ENCODE measurements around the gene FER.
"Not testable (repeated sequence)": the region's sequence is repeated elsewhere in the genome, so short reads cannot be mapped to it uniquely, and the experiment has no call there.

The FER gene

GRCh38 chr5:108881133-108881532 is 133.4 kb downstream of the FER start:
- DNase-seq (ENCODE audit: low read depth): no peak

- no peak for DNase-seq (ENCODE audit: low read depth)
These were observed 137.0 kb downstream of the FER start for GRCh38 chr5:108884736-108885135.

- no peak for DNase-seq (ENCODE audit: low read depth)
These were observed 150.6 kb downstream of the FER start for GRCh38 chr5:108898257-108898656.

GRCh38 chr5:108898707-108899106 is 151.0 kb downstream of the FER start:
- DNase-seq (ENCODE audit: low read depth): no peak

GRCh38 chr5:108899244-108899643 is 151.5 kb downstream of the FER start:
- not testable (repeated sequence) for DNase-seq (ENCODE audit: low read depth)

GRCh38 chr5:108900668-108901067 is 153.0 kb downstream of the FER start:
- DNase-seq (ENCODE audit: low read depth): no peak

- DNase-seq (ENCODE audit: low read depth): no peak
These were observed 158.1 kb downstream of the FER start for GRCh38 chr5:108905805-108906204.

GRCh38 chr5:108910627-108911026 is 162.9 kb downstream of the FER start:
- no peak for DNase-seq (ENCODE audit: low read depth)

GRCh38 chr5:108911055-108911454 is 163.4 kb downstream of the FER start:
- DNase-seq (ENCODE audit: low read depth): no peak

- no peak for DNase-seq (ENCODE audit: low read depth)
These were observed 169.9 kb downstream of the FER start for GRCh38 chr5:108917596-108917995.

- no peak for DNase-seq (ENCODE audit: low read depth)
These were observed 172.1 kb downstream of the FER start for GRCh38 chr5:108919591-108920326.

- DNase-seq (ENCODE audit: low read depth): no peak
These were observed 176.8 kb downstream of the FER start for GRCh38 chr5:108924457-108924961.

GRCh38 chr5:108925073-108925472 is 177.4 kb downstream of the FER start:
- DNase-seq (ENCODE audit: low read depth): no peak

- DNase-seq (ENCODE audit: low read depth): no peak
These were observed 182.4 kb downstream of the FER start for GRCh38 chr5:108930107-108930506.

- no peak for DNase-seq (ENCODE audit: low read depth)
These were observed 187.9 kb downstream of the FER start for GRCh38 chr5:108935611-108936010.

- DNase-seq (ENCODE audit: low read depth): no peak
These were observed 189.5 kb downstream of the FER start for GRCh38 chr5:108937221-108937620.

GRCh38 chr5:108940506-108940905 is 192.8 kb downstream of the FER start:
- no peak for DNase-seq (ENCODE audit: low read depth)

GRCh38 chr5:108941746-108942145 is 194.0 kb downstream of the FER start:
- DNase-seq (ENCODE audit: low read depth): no peak

- DNase-seq (ENCODE audit: low read depth): no peak
These were observed 195.0 kb downstream of the FER start for GRCh38 chr5:108942701-108943100.

- no peak for DNase-seq (ENCODE audit: low read depth)
These were observed 197.4 kb downstream of the FER start for GRCh38 chr5:108945094-108945493.

- no peak for DNase-seq (ENCODE audit: low read depth)
These were observed 198.3 kb downstream of the FER start for GRCh38 chr5:108946008-108946407.

GRCh38 chr5:108947164-108947563 is 199.5 kb downstream of the FER start:
- no peak for DNase-seq (ENCODE audit: low read depth)

GRCh38 chr5:108950276-108950675 is 202.6 kb downstream of the FER start:
- no peak for DNase-seq (ENCODE audit: low read depth)

GRCh38 chr5:108953940-108954339 is 206.2 kb downstream of the FER start:
- DNase-seq (ENCODE audit: low read depth): no peak

All from stimulated activated CD8-positive, alpha-beta memory T cell treated with anti-CD3 and anti-CD28 coated beads, Interleukin-15, amount 100 ng/mL, for 24 hours (primary cell).